PC-3 (cell line): ENCODE data around the gene COL25A1.

Experiments
- CTCF ChIP-seq: fragments of 300-600 bp; sonication (generic); conservative IDR thresholded peaks from 2 replicates; pipeline ENCODE4 v1.5.1; 2017; ENCODE audit warnings: antibody characterized with exemption, low read depth, mild to moderate bottlenecking, low read length
- EZH2 ChIP-seq: fragments of 300-600 bp; sonication (generic); IDR thresholded peaks from one replicate; pipeline ENCODE4 v1.6.1; 2017; ENCODE audit warnings: antibody characterized with exemption, mild to moderate bottlenecking, low read length; ENCODE audit not compliant: unreplicated experiment
- EZH2phosphoT487 ChIP-seq: fragments of 300-600 bp; sonication (generic); IDR thresholded peaks from 2 replicates; pipeline ENCODE4 v1.6.1; 2018; ENCODE audit warnings: mild to moderate bottlenecking, antibody characterized with exemption, low read length, borderline replicate concordance

- TF ChIP-seq EZH2phosphoT487: no peak
- no peak for TF ChIP-seq CTCF
- TF ChIP-seq EZH2: no peak
Observed at GRCh38 chr4:109091727-109092409, 210.6 kb downstream of the COL25A1 start.
